ENCODE results near the gene GNB3. TPM values are rescaled to one million over a fixed set of nuclear protein-coding genes. Genes with fewer than 3 reads are reported as not detected.

GNB3 gene
- polyA plus RNA-seq, 2 of the 4 experiments (the other 2 are of a cell fraction), result 0.94 to 2.7 TPM

DNA sequence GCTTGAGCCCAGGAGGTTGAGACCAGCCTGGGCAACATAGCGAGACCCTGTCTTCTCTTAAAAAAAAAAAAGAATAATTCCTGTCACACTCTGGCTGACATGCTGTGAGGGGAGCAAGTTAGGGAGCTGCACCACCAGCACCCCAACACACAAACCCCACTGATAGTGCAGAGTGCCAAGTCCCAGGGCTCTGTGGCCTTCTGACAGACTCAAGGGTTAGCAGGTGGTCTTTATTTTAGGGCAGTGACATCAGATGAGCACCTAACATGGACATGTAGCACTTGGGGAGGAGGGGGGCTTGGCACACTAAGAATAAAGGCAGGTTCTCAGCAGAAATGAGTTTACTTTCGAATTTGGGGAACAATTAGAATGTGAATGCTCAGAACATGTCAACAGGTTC is 18.1 kb downstream of the GNB3 start (continued):
- TF ChIP-seq POLR2AphosphoS2 (conservative IDR thresholded peaks at IDR 0.05; ENCODE audit: low read length) (no peak), RARB (CRISPR knock-in tag; IDR thresholded peaks at IDR 0.05) (no peak)
- TF ChIP-seq, protein P1, sequence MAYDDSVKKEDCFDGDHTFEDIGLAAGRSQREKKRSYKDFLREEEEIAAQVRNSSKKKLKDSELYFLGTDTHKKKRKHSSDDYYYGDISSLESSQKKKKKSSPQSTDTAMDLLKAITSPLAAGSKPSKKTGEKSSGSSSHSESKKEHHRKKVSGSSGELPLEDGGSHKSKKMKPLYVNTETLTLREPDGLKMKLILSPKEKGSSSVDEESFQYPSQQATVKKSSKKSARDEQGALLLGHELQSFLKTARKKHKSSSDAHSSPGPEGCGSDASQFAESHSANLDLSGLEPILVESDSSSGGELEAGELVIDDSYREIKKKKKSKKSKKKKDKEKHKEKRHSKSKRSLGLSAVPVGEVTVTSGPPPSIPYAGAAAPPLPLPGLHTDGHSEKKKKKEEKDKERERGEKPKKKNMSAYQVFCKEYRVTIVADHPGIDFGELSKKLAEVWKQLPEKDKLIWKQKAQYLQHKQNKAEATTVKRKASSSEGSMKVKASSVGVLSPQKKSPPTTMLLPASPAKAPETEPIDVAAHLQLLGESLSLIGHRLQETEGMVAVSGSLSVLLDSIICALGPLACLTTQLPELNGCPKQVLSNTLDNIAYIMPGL (CRISPR knock-in tag; IDR thresholded peaks at IDR 0.05; ENCODE audit: borderline replicate concordance), result no peak

DNA sequence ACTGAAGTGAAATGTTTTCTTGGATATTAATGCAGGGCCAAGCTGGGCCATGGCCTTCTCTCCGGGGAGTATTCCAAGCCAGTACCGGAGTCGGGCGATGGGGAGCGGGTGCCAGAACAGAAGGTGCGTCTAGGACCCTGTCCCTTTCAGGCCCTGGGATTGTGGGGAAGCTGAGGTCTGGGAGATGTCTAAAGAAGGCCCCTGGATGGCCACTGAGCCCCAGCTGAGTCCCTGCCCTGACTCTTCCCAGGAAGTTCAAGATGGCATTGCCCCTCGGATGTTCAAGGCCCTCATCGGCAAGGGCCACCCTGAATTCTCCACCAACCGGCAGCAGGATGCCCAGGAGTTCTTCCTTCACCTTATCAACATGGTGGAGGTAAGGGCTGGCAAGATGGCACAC is 19.4 kb downstream of the GNB3 start:
- WGBS (ENCODE audit: missing lambda C conversion rate), result 94% methylated on average over 9 of the region's 9 CpGs
- POLR2A ChIA-PET, result no interaction called here
- ATAC-seq, result no peak
- Histone ChIP-seq H3K4me2 (no peak overlapping the region), H3K9me3 (no peaks in the 10 kb centered on the region), H3K27ac (no peak overlapping the region), H3K4me1 (no peaks in the 10 kb centered on the region), H3K4me3 (no peak overlapping the region)
- no peak for DNase-seq (ENCODE audit: low read depth in 1 of 2, low spot score in 1 of 2)
- CTCF ChIA-PET, result interaction anchor here (0.8 to 2.8 kb wide), 6 partner anchors 10 to 106 kb away, joined by 3 to 14 read pairs (median 6); partner anchors contain the start of gene SPSB2
- TF ChIP-seq, protein P2, sequence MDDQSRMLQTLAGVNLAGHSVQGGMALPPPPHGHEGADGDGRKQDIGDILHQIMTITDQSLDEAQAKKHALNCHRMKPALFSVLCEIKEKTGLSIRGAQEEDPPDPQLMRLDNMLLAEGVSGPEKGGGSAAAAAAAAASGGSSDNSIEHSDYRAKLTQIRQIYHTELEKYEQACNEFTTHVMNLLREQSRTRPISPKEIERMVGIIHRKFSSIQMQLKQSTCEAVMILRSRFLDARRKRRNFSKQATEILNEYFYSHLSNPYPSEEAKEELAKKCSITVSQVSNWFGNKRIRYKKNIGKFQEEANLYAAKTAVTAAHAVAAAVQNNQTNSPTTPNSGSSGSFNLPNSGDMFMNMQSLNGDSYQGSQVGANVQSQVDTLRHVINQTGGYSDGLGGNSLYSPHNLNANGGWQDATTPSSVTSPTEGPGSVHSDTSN (IDR thresholded peaks at IDR 0.05), result no peak
- TF ChIP-seq, protein P3, sequence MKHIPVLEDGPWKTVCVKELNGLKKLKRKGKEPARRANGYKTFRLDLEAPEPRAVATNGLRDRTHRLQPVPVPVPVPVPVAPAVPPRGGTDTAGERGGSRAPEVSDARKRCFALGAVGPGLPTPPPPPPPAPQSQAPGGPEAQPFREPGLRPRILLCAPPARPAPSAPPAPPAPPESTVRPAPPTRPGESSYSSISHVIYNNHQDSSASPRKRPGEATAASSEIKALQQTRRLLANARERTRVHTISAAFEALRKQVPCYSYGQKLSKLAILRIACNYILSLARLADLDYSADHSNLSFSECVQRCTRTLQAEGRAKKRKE (CRISPR knock-in tag; IDR thresholded peaks at IDR 0.05; ENCODE audit: low read depth), result no peak
- TF ChIP-seq ESRRA (IDR thresholded peaks at IDR 0.05; ENCODE audit: borderline replicate concordance, low read length), result no peak
- no peak for TF ChIP-seq EP300 (IDR thresholded peaks at IDR 0.05)
- no peak for TF ChIP-seq JUNB (IDR thresholded peaks at IDR 0.05)
- no peak for TF ChIP-seq TP53 (CRISPR knock-in tag; IDR thresholded peaks at IDR 0.05)
- no peak for TF ChIP-seq CBX8 (IDR thresholded peaks at IDR 0.05)
- no peak for TF ChIP-seq KDM5A (IDR thresholded peaks at IDR 0.05)
- TF ChIP-seq SREBF2 (IDR thresholded peaks at IDR 0.05), result no peak
- no peak for TF ChIP-seq BHLHE40 (IDR thresholded peaks at IDR 0.05; ENCODE audit: low read depth, low read length)
- TF ChIP-seq HOXA7 (CRISPR knock-in tag; IDR thresholded peaks at IDR 0.05), result no peak
- TF ChIP-seq, protein P4, sequence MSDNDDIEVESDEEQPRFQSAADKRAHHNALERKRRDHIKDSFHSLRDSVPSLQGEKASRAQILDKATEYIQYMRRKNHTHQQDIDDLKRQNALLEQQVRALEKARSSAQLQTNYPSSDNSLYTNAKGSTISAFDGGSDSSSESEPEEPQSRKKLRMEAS (IDR thresholded peaks at IDR 0.05), result no peak
- TF ChIP-seq RFX5 (IDR thresholded peaks at IDR 0.05), result no peak
- TF ChIP-seq HOXB5 (CRISPR knock-in tag; IDR thresholded peaks at IDR 0.05), result no peak
- TF ChIP-seq CEBPB (IDR thresholded peaks at IDR 0.05), result no peak
- no peak for TF ChIP-seq NFE2L2 (conservative IDR thresholded peaks at IDR 0.05; ENCODE audit: low read length)
- TF ChIP-seq HOXB13 (CRISPR knock-in tag; IDR thresholded peaks at IDR 0.05; ENCODE audit: low read depth), result no peak
- no peak for TF ChIP-seq FOSL2 (IDR thresholded peaks at IDR 0.05)
- no peak for TF ChIP-seq FOSL2 (CRISPR knock-in tag; IDR thresholded peaks at IDR 0.05)
- FAIRE-seq, result no peak

DNA sequence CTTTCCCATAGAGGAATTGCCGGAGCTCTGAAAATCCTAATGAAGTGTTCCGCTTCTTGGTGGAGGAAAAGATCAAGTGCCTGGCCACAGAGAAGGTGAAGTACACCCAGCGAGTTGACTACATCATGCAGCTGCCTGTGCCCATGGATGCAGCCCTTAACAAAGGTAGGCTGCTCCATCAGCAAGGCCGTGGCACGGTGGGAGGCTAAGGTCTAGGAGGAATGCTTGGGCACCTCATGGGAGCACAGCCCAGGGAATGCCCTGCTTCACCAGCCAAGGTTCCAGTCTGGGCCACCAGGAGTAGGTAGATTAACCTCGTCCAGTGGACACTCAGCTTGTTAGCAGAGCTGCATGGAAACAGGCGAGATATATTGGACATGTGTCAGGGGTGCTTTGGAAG is 20.2 kb downstream of the GNB3 start:
- 93% methylated on average over 7 of the region's 7 CpGs for WGBS (ENCODE audit: missing lambda C conversion rate)
- Histone ChIP-seq H3K4me2 (no peak overlapping the region), H3K27ac (no peak overlapping the region), H3K9me3 (no peaks in the 10 kb centered on the region), H3K4me1 (no peaks in the 10 kb centered on the region), H3K4me3 (no peak overlapping the region)
- ChIA-PET CTCF (interaction anchor here (0.8 to 2.5 kb wide), 9 partner anchors 8 to 101 kb away, joined by 3 to 10 read pairs (median 4); partner anchors contain the start of genes SPSB2 and USP5), POLR2A (interaction anchor here (1.6 kb wide), 1 partner anchor 9 kb away, joined by 10 read pairs; the partner anchor contains the start of genes CDCA3 and USP5)
- no peak for ATAC-seq
- no peak for DNase-seq (ENCODE audit: low read depth in 1 of 2, low spot score in 1 of 2)
- TF ChIP-seq ESRRA (IDR thresholded peaks at IDR 0.05; ENCODE audit: borderline replicate concordance, low read length), result no peak
- TF ChIP-seq, protein P5, sequence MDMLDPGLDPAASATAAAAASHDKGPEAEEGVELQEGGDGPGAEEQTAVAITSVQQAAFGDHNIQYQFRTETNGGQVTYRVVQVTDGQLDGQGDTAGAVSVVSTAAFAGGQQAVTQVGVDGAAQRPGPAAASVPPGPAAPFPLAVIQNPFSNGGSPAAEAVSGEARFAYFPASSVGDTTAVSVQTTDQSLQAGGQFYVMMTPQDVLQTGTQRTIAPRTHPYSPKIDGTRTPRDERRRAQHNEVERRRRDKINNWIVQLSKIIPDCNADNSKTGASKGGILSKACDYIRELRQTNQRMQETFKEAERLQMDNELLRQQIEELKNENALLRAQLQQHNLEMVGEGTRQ (IDR thresholded peaks at IDR 0.05), result no peak
- no peak for TF ChIP-seq NPAS2 (CRISPR knock-in tag; IDR thresholded peaks at IDR 0.05; ENCODE audit: borderline replicate concordance)
- TF ChIP-seq CHD4 (IDR thresholded peaks at IDR 0.05; ENCODE audit: borderline replicate concordance), result no peak
- FAIRE-seq, result no peak
